ENCODE data around the gene MED28. TPM values are rescaled to one million over a fixed set of nuclear protein-coding genes. Genes with fewer than 3 reads are reported as not detected.
A peak's percentile ranks its signal among the peaks of the same experiment; 100 is the strongest.

The MED28 gene
- polyA plus RNA-seq, 1 of the 3 experiments (the other 2 are of a cell fraction) = 7.5 TPM

DNA sequence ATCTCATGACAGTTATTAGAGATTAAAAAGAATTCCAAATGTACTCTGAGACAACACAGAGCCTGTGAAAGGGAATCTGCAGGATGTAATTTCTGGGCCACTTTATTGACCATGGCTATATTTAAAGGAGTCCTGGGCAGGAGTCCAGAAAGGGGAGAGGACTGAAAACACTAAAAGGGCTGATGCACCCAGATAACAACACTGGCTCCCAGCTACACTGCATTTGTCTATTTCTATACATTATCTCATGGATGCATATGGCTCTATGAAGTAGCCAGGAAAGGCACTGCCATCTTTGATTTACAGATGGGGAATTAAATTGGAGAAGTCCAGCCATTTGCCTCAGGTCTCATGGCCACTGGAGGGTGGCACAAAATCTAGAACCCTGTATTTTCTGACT is 56.0 kb downstream of the MED28 start:
- ChIA-PET POLR2A (no interaction called here), CTCF (interaction anchor here (0.9 to 1.5 kb wide), 6 partner anchors 12 to 158 kb away, joined by 3 to 5 read pairs (median 4); partner anchors contain the start of gene QDPR)
- Histone ChIP-seq H3K4me2 (no peak overlapping the region), H3K4me1 (ENCODE audit: control insufficient read depth in 1 of 2, insufficient read depth in 2 of 2, low read depth in 1 of 2, low read length in 1 of 2) (peaks cover 0 to 28% of the 10 kb centered on the region in 2 experiments; a peak in 2 of 4 replicates), H3K79me2 (ENCODE audit: insufficient read depth) (no peaks in the 10 kb centered on the region), H3K9me2 (no peaks in the 10 kb centered on the region), H4K20me1 (ENCODE audit: insufficient read depth) (no peaks in the 10 kb centered on the region), H2AFZ (ENCODE audit: low read depth) (no peak overlapping the region), H3K9me3 (no peaks in the 10 kb centered on the region), H3K9ac (no peak overlapping the region), H3K4me3 (ENCODE audit: low read depth in 2 of 2, low read length in 1 of 2) (no peak overlapping the region), H3F3A (replicated peaks; ENCODE audit: insufficient read depth) (no peaks in the 10 kb centered on the region), H3K27ac (ENCODE audit: low read depth in 2 of 2, low read length in 1 of 2) (peak overlapping the region in 1 of 2 experiments; percentile 96; a peak in 2 of 4 replicates), H3K36me3 (replicated peaks in 1 of 2; ENCODE audit: control insufficient read depth in 1 of 2, insufficient read depth in 2 of 2, low read length in 1 of 2) (no peaks in the 10 kb centered on the region), H3K27me3 (ENCODE audit: insufficient read depth) (no peaks in the 10 kb centered on the region; the same call in 1 of the 2 replicates)
- peak; percentile 60 for DNase-seq
- TF ChIP-seq MXI1 (IDR thresholded peaks at IDR 0.05; ENCODE audit: low read depth, low read length) = peak; percentile 55; the same call in 1 of the 2 replicates
- TF ChIP-seq RXRA (IDR thresholded peaks at IDR 0.05; ENCODE audit: borderline replicate concordance, low read depth) = no peak
- TF ChIP-seq SIN3A (IDR thresholded peaks at IDR 0.05; ENCODE audit: borderline replicate concordance, low read depth, low read length) = no peak
- no peak for TF ChIP-seq YY1 (IDR thresholded peaks at IDR 0.05; ENCODE audit: low read depth)
- peak in 1 of 2 experiments; percentile 94; a peak in 2 of 4 replicates for TF ChIP-seq EP300 (IDR thresholded peaks at IDR 0.05; ENCODE audit: borderline replicate concordance in 1 of 2, low read depth in 1 of 2, low read length in 1 of 2)
- TF ChIP-seq POLR2AphosphoS5 (IDR thresholded peaks at IDR 0.05; ENCODE audit: low read depth, low read length) = no peak
- TF ChIP-seq, protein P1, sequence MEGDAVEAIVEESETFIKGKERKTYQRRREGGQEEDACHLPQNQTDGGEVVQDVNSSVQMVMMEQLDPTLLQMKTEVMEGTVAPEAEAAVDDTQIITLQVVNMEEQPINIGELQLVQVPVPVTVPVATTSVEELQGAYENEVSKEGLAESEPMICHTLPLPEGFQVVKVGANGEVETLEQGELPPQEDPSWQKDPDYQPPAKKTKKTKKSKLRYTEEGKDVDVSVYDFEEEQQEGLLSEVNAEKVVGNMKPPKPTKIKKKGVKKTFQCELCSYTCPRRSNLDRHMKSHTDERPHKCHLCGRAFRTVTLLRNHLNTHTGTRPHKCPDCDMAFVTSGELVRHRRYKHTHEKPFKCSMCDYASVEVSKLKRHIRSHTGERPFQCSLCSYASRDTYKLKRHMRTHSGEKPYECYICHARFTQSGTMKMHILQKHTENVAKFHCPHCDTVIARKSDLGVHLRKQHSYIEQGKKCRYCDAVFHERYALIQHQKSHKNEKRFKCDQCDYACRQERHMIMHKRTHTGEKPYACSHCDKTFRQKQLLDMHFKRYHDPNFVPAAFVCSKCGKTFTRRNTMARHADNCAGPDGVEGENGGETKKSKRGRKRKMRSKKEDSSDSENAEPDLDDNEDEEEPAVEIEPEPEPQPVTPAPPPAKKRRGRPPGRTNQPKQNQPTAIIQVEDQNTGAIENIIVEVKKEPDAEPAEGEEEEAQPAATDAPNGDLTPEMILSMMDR (IDR thresholded peaks at IDR 0.05) = no peak
- TF ChIP-seq RAD21 (IDR thresholded peaks at IDR 0.05; ENCODE audit: low read length) = no peak
- TF ChIP-seq FOSL2 (IDR thresholded peaks at IDR 0.05; ENCODE audit: borderline replicate concordance, low read depth) = no peak
- TF ChIP-seq RFX5 (IDR thresholded peaks at IDR 0.05; ENCODE audit: low read length) = peak; percentile 50; the same call in 1 of the 2 replicates
- TF ChIP-seq TCF12 (IDR thresholded peaks at IDR 0.05) = peak; percentile 32; the same call in 1 of the 2 replicates
- TF ChIP-seq, protein P2, sequence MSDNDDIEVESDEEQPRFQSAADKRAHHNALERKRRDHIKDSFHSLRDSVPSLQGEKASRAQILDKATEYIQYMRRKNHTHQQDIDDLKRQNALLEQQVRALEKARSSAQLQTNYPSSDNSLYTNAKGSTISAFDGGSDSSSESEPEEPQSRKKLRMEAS (IDR thresholded peaks at IDR 0.05; ENCODE audit: low read depth) = no peak
- peak; percentile 78 for TF ChIP-seq RCOR1 (IDR thresholded peaks at IDR 0.05; ENCODE audit: low read length)
- TF ChIP-seq JUND (IDR thresholded peaks at IDR 0.05) = no peak
- TF ChIP-seq FOXM1 (IDR thresholded peaks at IDR 0.05; ENCODE audit: low read depth) = no peak
- TF ChIP-seq USF1 (IDR thresholded peaks at IDR 0.05; ENCODE audit: borderline replicate concordance, low read depth) = no peak
- no peak for TF ChIP-seq ELF1 (IDR thresholded peaks at IDR 0.05)
- TF ChIP-seq REST (IDR thresholded peaks at IDR 0.05; ENCODE audit: low read depth, low read length) = no peak
- TF ChIP-seq, protein P3, sequence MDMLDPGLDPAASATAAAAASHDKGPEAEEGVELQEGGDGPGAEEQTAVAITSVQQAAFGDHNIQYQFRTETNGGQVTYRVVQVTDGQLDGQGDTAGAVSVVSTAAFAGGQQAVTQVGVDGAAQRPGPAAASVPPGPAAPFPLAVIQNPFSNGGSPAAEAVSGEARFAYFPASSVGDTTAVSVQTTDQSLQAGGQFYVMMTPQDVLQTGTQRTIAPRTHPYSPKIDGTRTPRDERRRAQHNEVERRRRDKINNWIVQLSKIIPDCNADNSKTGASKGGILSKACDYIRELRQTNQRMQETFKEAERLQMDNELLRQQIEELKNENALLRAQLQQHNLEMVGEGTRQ (IDR thresholded peaks at IDR 0.05; ENCODE audit: borderline replicate concordance, low read depth, low read length) = no peak
- TF ChIP-seq TEAD4 (IDR thresholded peaks at IDR 0.05; ENCODE audit: borderline replicate concordance, insufficient read depth) = no peak
- peak; percentile 90 for TF ChIP-seq GATA2 (CRISPR knock-in tag; IDR thresholded peaks at IDR 0.05)
- no peak for TF ChIP-seq EZH2phosphoT487 (IDR thresholded peaks at IDR 0.05; ENCODE audit: borderline replicate concordance, low read depth)
- no peak for TF ChIP-seq GABPA (IDR thresholded peaks at IDR 0.05; ENCODE audit: low read depth)
- no peak for TF ChIP-seq TAF1 (IDR thresholded peaks at IDR 0.05; ENCODE audit: borderline replicate concordance, low read depth, low read length)
- no peak; the same call in 1 of the 2 replicates for TF ChIP-seq SMC3 (IDR thresholded peaks at IDR 0.05; ENCODE audit: low read depth, low read length)
- TF ChIP-seq NRF1 (IDR thresholded peaks at IDR 0.05; ENCODE audit: low read depth, low read length) = no peak
- TF ChIP-seq MEF2A (IDR thresholded peaks at IDR 0.05; ENCODE audit: borderline replicate concordance, low read depth) = no peak
- TF ChIP-seq PBX3 (IDR thresholded peaks at IDR 0.05) = 0 out of 2 replicates have a peak, but pooled peaks have one; percentile 20

All from SK-N-SH (cell line).